Esophagus muscularis mucosa (tissue), 2 donors: ENCODE results near the gene EIF3F.

ENCODE experiments used
- EP300 ChIP-seq: sonication (generic); formaldehyde crosslinking; IDR thresholded peaks from one replicate; pipeline ENCODE4 v1.6.1; 2017; ENCODE audit warnings: antibody characterized with exemption
- POLR2A ChIP-seq: fragments of 450-650 bp; IDR thresholded peaks from one replicate; pipeline ENCODE4 v1.6.1; 2017; ENCODE audit warnings: antibody characterized with exemption, moderate library complexity, mild to moderate bottlenecking, low read depth

GRCh38 chr11:8005556-8005955, 18.4 kb downstream of the EIF3F start:
- no peak for TF ChIP-seq EP300
- no peak for TF ChIP-seq POLR2A
